Activated CD8-positive, alpha-beta T cell treated with anti-CD3 and anti-CD28 coated beads, Interleukin-2, amount 10 ng/mL, durations not matched to agents 7 days and 5 days (primary cell): Measurements from ENCODE around the gene OR5AU1. TPM values are rescaled to one million over a fixed set of nuclear protein-coding genes. Genes with fewer than 3 reads are reported as not detected.

ENCODE experiments used
- ATAC-seq: fragments of 150-1000 bp; cut with Tn5 transposase; one replicate; pipeline ENCODE4 v1.10.0; 2021; ENCODE audit warnings: moderate library complexity
- CTCF ChIA-PET: fragments of 350-600 bp; sonication (Branson Sonifier 250); formaldehyde crosslinking; loops from one replicate; lab custom pipeline; 2021; ENCODE audit warnings: antibody characterized with exemption; lab: Charles Lee
- POLR2A ChIA-PET: fragments of 350-600 bp; sonication (Branson Sonifier 250); formaldehyde crosslinking; loops from one replicate; lab custom pipeline; 2021; ENCODE audit warnings: antibody characterized with exemption; lab: Charles Lee
- DNase-seq: peaks from one replicate; pipeline ENCODE4 v3.0.0-alpha.2; 2020
- H3K27ac Mint-ChIP-seq: one replicate; pipeline ENCODE4 v1.8.0; 2021; ENCODE audit warnings: mild to moderate bottlenecking, mixed read lengths
- H3K27me3 Mint-ChIP-seq: one replicate; pipeline ENCODE4 v1.8.0; 2021; ENCODE audit warnings: low read depth, mixed read lengths
- H3K36me3 Mint-ChIP-seq: one replicate; pipeline ENCODE4 v1.8.0; 2021; ENCODE audit warnings: low read depth, mixed read lengths
- H3K4me1 Mint-ChIP-seq: one replicate; pipeline ENCODE4 v1.8.0; 2021; ENCODE audit warnings: low read depth, mixed read lengths
- H3K4me3 Mint-ChIP-seq: one replicate; pipeline ENCODE4 v1.8.0; 2021; ENCODE audit warnings: mild to moderate bottlenecking, mixed read lengths
- H3K9me3 Mint-ChIP-seq: one replicate; pipeline ENCODE4 v1.8.0; 2022; ENCODE audit warnings: mixed read lengths; ENCODE audit not compliant: insufficient read depth
- total RNA-seq, 2 experiments: library from RNA; stranded (reverse); gene quantifications; one replicate each; pipeline ENCODE4 v1.2.3, GENCODE V29; 2021

Gene OR5AU1
- total RNA-seq, 2 experiments from 2014 or later = not detected

- CTCF ChIA-PET = interaction anchor here (0.6 to 10.7 kb wide), 40 partner anchors 10 to 495 kb away, joined by 3 to 225 read pairs (median 6); partner anchors contain the start of genes ARHGEF40, NDRG2 and SLC39A2
- DNase-seq (no peak), ATAC-seq (no peak)
- Mint-ChIP-seq H3K9me3 (no peaks in the 10 kb centered on the region), H3K27ac (no peak overlapping the region), H3K27me3 (peaks cover 6% of the 10 kb centered on the region), H3K4me1 (peaks cover 34% of the 10 kb centered on the region), H3K36me3 (no peaks in the 10 kb centered on the region), H3K4me3 (peak overlapping the region; percentile 93)
- POLR2A ChIA-PET = interaction anchor here (1.0 to 1.3 kb wide), 3 partner anchors 11 to 36 kb away, joined by 3 to 5 read pairs (median 5); no protein-coding TSS in a partner anchor
These were observed 50.8 kb downstream of the OR5AU1 start for GRCh38 chr14:21105095-21105494.

Other genes with a start within 250 kb of the OR5AU1 start
- not detected for gene RNASE2, start 200.6 kb downstream of the OR5AU1 start, total RNA-seq
- 100 to 1,000 TPM in 1 of 2 experiments, 10 to 100 TPM in 1; 97.5 to 103 TPM for gene METTL17, start 166.1 kb downstream of the OR5AU1 start, total RNA-seq
- gene SLC39A2, start 156.8 kb downstream of the OR5AU1 start, total RNA-seq = not detected
- 1 to 10 TPM; 6.2 to 7.6 TPM for gene NDRG2, start 131.0 kb downstream of the OR5AU1 start, total RNA-seq
- gene TPPP2, start 125.8 kb downstream of the OR5AU1 start, total RNA-seq = not detected
- gene RNASE13, start 121.3 kb downstream of the OR5AU1 start, total RNA-seq = not detected
- not detected for gene RNASE7, start 113.7 kb downstream of the OR5AU1 start, total RNA-seq
- gene RNASE8, start 98.2 kb downstream of the OR5AU1 start, total RNA-seq = not detected
- gene ARHGEF40, start 85.8 kb downstream of the OR5AU1 start, total RNA-seq = under 1 TPM; 0.53 to 0.83 TPM
- 1 to 10 TPM; 2.8 to 3.1 TPM for gene ZNF219, start 57.4 kb downstream of the OR5AU1 start, total RNA-seq
- not detected for gene TMEM253, start 55.0 kb downstream of the OR5AU1 start, total RNA-seq
- 100 to 1,000 TPM; 768 to 782 TPM for gene HNRNPC, start 113.4 kb upstream of the OR5AU1 start, total RNA-seq
- gene RPGRIP1, start 124.0 kb upstream of the OR5AU1 start, total RNA-seq = not detected
- 100 to 1,000 TPM; 136 to 138 TPM for gene SUPT16H, start 228.0 kb upstream of the OR5AU1 start, total RNA-seq